RWPE1 (cell line): ENCODE results near the gene GPX3.
A peak's percentile ranks its signal among the peaks of the same experiment; 100 is the strongest.

Experiments used
- CTCF ChIA-PET: fragments of 350-600 bp; sonication (Branson Sonifier 250); formaldehyde crosslinking; extraction: SDS; loops from one replicate; lab custom pipeline; 2021; lab: Yijun Ruan, JAX
- POLR2A ChIA-PET: fragments of 400-600 bp; formaldehyde crosslinking; extraction: SDS; loops from one replicate; lab custom pipeline; 2020; ENCODE audit warnings: antibody characterized with exemption; ENCODE audit not compliant: low non-redundant PET; lab: Yijun Ruan, JAX
- DNase-seq: peaks from one replicate; pipeline ENCODE4 v3.0.0; 2012; ENCODE audit warnings: low spot score
- H3K27ac ChIP-seq: fragments of 450-650 bp; 2 replicates; pipeline ENCODE4 v1.5.1; 2017
- TF ChIP-seq, protein P1 (sequence below): fragments of 450-650 bp; conservative IDR thresholded peaks from 2 replicates; pipeline ENCODE4 v1.5.1; 2017; ENCODE audit warnings: low read depth, mild to moderate bottlenecking

The GPX3 gene

DNA sequence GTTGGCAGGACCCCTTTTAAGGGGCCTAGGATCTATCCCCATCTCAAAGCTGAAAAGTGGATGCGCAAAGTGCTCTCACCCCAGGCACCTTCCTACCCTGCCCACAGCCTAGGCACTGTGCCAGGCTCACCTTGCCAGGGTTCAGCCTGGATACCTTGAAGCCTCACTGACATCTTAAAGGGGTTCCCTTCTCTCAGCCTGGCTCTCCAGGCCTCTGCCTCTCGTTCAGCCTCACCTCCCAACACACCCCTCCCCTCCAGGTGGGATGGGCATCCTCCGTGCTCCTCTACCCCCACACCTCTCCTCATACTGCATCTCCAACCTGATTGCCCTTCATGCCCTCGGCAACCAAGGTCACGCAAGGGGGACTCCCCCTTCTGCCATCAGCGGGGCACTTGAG is 34.9 kb downstream of the GPX3 start:
- ChIA-PET CTCF (interaction anchor here (1.0 to 1.2 kb wide), 2 partner anchors 70 to 110 kb away, joined by 3 read pairs; no protein-coding TSS in a partner anchor), POLR2A (no interaction called here)
- TF ChIP-seq, protein P1, sequence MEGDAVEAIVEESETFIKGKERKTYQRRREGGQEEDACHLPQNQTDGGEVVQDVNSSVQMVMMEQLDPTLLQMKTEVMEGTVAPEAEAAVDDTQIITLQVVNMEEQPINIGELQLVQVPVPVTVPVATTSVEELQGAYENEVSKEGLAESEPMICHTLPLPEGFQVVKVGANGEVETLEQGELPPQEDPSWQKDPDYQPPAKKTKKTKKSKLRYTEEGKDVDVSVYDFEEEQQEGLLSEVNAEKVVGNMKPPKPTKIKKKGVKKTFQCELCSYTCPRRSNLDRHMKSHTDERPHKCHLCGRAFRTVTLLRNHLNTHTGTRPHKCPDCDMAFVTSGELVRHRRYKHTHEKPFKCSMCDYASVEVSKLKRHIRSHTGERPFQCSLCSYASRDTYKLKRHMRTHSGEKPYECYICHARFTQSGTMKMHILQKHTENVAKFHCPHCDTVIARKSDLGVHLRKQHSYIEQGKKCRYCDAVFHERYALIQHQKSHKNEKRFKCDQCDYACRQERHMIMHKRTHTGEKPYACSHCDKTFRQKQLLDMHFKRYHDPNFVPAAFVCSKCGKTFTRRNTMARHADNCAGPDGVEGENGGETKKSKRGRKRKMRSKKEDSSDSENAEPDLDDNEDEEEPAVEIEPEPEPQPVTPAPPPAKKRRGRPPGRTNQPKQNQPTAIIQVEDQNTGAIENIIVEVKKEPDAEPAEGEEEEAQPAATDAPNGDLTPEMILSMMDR, result no peak
- H3K27ac ChIP-seq, result no peak overlapping the region
- DNase-seq, result no peak

DNA sequence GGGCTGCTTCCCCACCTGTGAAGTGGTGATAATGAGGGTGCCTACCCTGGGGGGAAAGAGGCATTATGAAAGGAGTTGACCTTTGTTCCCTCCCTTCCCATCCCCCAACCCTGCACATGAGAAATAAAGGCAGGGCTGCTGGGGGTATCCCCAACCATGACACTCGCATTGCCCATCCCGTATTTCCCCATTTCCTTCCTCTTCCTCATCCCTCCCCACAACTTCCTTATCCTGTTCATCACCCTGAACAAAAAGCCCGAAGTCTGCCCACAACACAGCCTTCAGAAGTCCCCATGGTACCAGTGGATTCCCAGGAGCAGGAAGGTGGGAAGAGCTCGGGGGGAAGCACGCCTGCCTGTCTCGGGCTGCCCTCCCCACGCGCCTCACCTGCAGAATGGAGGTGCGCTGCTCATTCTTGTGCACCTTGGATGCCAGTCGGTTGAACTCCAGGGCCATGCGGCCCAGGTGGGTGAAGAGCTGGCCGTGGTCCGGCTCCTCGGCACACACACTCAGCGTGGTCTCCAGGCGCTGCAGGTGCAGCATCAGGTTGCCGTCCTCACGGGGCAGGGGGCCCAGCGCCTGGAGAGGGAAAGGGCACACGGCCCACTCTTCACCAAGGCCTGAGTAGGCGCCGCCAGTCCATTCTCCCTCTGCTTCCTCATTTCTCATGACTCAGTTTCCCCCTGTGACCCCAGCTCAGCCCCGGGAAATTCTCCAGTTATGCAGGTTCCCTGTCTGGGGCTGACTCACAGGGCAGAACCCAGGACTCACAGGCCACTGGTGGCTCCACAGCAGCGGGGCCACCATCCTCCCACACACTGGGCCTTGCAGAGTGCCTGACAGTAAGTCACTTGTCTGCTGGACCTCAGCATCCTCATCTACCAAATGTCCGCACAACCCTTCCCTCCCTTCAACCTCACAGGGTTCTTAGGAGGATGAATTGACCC is 36.3 kb downstream of the GPX3 start:
- DNase-seq, result no peak
- no peak overlapping the region for H3K27ac ChIP-seq
- POLR2A ChIA-PET, result no interaction called here
- TF ChIP-seq, protein P1, result no peak
- CTCF ChIA-PET, result interaction anchor here (0.6 to 0.7 kb wide), 3 partner anchors 8 to 20 kb away, joined by 3 to 5 read pairs (median 3); no protein-coding TSS in a partner anchor

DNA sequence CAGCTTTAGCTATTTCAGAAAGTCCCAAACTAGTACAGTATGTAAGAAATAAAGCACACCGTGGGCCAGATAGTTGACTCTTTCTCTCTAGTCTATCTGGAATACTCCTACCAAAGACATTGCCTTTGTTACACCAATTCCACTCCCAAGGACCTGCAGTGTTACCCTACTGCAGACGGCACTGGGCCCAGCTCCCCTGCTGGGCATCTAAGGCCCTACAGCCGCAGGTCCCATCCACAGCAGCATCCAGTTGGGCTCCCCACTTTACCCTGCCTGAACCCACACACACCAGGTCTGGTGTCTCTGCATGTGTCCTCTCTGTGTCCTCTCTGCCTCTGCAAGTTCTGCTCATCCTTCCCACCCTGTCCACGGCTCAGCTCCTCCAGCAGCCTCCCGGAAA is 37.9 kb downstream of the GPX3 start:
- TF ChIP-seq, protein P1, result no peak
- no peak for DNase-seq
- POLR2A ChIA-PET, result no interaction called here
- peak overlapping the region; percentile 12; the same call in 1 of the 2 replicates for H3K27ac ChIP-seq
- CTCF ChIA-PET, result interaction anchor here (0.6 to 1.4 kb wide), 5 partner anchors 9 to 403 kb away, joined by 3 to 6 read pairs (median 4); no protein-coding TSS in a partner anchor

DNA sequence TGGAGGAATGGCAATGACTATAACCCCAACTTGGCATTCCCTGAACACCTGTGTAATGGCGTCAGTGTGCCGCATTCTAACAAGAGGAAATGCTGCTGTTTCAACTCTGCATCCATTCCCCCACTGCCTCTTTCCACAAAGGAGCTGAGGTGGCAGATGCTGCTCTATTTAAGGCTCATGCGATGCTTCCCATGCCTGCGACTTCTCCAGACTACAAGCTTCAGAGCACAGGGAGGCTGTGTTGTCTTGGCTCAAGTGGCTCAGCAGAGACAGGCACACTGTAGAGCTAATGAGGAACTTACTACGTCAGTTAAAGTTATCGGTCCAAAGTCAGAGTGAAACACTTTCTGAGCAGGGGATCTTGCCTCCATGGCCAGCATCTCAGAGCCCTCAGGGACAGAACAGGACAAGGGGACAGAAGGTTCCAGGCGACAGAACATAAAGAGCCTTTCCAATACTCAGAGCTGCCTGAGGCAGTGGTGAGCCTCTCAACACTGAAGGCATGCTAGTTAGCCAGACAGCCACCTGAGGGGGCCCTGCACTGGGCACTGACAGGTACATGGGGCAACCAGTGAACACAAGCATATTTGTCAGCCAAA is 38.6 kb downstream of the GPX3 start:
- no peak for DNase-seq
- H3K27ac ChIP-seq, result peak overlapping the region; percentile 12; the same call in 1 of the 2 replicates
- POLR2A ChIA-PET, result no interaction called here
- TF ChIP-seq, protein P1, result no peak
- CTCF ChIA-PET, result interaction anchor here (0.6 to 1.4 kb wide), 5 partner anchors 8 to 403 kb away, joined by 3 to 6 read pairs (median 4); no protein-coding TSS in a partner anchor

DNA sequence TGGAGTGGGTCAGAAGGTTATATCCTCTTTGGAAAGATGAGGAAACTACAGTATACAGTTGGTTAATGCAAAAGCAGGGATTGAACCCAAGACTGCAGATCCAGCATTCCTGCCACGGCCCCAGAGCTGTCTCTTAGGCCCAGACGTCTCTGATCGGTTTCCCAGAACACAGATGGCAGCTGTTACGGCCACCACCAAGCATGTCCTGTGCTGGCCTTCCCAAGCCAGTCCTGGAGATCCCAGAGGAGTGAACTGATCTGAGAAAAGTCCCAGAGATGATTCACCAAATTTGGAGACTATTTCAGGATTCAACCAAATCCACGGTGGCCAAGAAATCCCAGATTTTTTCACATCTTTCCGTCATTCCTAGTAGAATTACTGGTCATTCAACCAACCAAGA is 40.4 kb downstream of the GPX3 start:
- ChIA-PET POLR2A (interaction anchor here (0.7 kb wide), 1 partner anchor 29 kb away, joined by 3 read pairs; no protein-coding TSS in a partner anchor), CTCF (interaction anchor here (0.6 to 1.6 kb wide), 3 partner anchors 9 to 104 kb away, joined by 3 to 5 read pairs (median 4); no protein-coding TSS in a partner anchor)
- TF ChIP-seq, protein P1, result no peak
- H3K27ac ChIP-seq, result 0 out of 2 replicates have a peak overlapping the region, but pooled peaks have one; percentile 0
- DNase-seq, result no peak
